ENCODE results near the gene PYM1.
A peak's percentile ranks its signal among the peaks of the same experiment; 100 is the strongest.

- TF ChIP-seq, protein P1, sequence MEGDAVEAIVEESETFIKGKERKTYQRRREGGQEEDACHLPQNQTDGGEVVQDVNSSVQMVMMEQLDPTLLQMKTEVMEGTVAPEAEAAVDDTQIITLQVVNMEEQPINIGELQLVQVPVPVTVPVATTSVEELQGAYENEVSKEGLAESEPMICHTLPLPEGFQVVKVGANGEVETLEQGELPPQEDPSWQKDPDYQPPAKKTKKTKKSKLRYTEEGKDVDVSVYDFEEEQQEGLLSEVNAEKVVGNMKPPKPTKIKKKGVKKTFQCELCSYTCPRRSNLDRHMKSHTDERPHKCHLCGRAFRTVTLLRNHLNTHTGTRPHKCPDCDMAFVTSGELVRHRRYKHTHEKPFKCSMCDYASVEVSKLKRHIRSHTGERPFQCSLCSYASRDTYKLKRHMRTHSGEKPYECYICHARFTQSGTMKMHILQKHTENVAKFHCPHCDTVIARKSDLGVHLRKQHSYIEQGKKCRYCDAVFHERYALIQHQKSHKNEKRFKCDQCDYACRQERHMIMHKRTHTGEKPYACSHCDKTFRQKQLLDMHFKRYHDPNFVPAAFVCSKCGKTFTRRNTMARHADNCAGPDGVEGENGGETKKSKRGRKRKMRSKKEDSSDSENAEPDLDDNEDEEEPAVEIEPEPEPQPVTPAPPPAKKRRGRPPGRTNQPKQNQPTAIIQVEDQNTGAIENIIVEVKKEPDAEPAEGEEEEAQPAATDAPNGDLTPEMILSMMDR (IDR thresholded peaks at IDR 0.05) = peak; percentile 71 to 94 (median 94)
- TF ChIP-seq POLR2A (IDR thresholded peaks at IDR 0.05) = no peak
Observed at GRCh38 chr12:55940065-55940732, 12.5 kb upstream of the PYM1 start.
